Muscle of back (tissue), 11 donors: ENCODE data around the gene NTPCR. TPM values are rescaled to one million over a fixed set of nuclear protein-coding genes. Genes with fewer than 3 reads are reported as not detected.
"Not testable (repeated sequence)": the region's sequence is repeated elsewhere in the genome, so short reads cannot be mapped to it uniquely, and the experiment has no call there.

Experiments used
- DNase-seq, 3 donors: peaks; one replicate each; pipeline versions ENCODE4 v3.0.0 to v3.0.0-alpha.2; 2013
- polyA plus RNA-seq, 10 donors: library from polyadenylated mRNA; unstranded; fragments of 120-200 nt; gene quantifications; one replicate each; pipeline ENCODE4 v1.2.1, GENCODE V29; 2013; ENCODE audit not compliant: insufficient read length in 10 of 10

Gene NTPCR
- polyA plus RNA-seq, 10 donors, result 26.6 to 44.0 (median 39.3) TPM

DNA sequence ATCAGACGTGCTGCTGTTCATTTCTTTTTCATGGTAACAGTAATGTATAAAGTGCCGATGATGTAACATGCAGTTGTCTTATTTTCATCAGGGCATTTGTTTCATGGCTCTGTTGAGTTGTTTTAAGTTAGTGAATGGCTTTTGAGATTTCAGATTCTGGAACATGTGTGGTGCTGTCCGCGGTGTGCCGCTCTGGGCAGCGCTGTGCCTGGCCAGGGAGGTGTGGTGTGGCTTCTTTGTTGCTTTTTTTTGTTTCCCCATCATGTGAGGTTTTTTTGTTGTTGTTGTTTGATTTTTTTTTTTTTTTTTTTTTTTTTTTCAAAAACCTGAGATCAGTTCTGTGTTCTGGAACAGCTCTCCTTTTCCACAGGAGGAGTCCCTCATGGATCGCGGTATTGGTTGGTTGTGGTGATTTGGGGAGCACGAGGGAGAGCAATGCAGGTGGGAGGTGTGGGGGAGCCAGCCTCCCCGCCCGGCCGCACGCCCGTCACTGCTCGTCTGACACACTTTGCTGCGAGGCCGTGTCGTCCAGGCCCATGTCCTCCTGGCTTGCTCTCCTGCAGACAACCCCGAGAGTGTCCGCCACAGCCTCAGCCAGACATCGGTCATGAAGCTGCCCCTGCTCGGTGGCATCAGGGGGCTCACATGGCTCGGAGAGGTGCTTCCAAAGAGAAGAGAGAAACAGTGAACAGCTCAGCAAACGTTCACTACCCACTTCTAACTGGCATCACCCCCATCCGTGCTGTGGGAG lies 33.6 kb downstream of the NTPCR start:
- DNase-seq, result no peak

DNA sequence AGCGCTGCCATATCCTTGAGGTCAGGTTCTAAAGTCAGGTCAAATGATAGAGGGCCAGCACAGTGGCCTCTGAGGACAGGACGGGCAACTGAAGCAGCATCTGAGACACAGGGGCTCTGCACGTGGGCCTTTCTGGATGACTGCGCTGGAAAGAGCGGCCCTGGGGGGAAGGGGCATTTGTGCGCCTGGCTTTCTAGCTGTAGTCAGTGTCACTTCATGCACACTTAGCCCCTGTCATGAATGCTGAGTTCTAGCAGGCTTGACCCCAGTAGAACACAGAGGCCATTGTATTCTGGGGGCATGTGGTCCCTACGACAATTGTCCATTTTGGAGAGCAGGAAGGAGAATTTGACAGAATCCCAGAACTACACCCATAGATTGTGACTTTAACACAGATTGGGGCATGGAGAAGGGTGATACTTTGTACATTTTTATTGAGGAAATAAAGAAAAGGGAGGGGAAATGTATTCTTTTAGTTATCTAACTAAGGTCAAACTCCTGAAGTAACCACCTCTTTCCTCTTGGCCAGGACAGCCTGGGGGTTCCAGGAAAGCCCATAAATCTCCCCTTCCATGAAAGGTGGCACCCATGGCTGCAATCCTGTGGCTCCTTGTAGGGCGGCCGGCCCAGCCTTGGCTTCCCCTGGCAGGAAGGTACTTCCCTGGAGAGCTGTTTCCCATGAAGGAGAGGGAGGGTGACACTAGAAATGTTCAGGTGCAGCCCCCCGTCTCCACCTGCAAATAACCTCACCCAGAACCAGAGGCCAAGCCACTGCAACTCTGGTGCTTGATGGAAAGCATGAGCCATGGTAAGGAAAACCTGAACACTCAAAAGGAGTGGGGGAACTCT lies 34.4 kb downstream of the NTPCR start:
- DNase-seq, result no peak

DNA sequence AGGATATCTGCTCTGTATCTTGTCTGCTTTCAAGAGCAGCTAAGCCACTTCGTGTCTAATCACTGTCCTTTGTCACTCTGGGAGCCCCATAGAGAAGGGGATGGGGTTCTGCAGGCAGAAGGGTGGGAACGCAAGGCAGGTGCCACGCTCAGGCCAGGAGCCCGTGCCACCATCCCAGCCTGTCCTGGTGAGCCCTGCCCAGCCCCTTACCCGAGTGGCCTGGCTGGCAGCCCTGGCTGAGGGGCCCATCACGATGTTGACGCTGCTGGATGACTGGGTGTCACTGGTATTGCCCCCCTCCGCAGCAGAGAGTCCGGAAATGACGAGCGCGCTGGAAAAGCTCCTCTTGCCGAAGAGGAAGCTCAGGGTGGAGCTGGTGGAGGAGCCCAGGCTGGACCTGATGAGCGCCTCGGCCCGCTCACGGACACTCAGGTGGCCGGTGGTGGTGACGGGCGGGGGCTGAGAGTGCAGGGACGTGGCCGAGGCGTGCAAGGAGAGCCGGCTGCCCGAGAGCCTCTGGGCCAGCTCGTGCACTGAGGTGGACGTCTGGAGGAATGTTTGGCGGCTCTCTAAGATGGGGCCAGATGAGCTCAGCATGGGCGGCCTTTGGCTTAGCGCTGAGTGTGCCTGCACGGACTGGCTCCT lies 35.6 kb downstream of the NTPCR start:
- DNase-seq, result no peak

DNA sequence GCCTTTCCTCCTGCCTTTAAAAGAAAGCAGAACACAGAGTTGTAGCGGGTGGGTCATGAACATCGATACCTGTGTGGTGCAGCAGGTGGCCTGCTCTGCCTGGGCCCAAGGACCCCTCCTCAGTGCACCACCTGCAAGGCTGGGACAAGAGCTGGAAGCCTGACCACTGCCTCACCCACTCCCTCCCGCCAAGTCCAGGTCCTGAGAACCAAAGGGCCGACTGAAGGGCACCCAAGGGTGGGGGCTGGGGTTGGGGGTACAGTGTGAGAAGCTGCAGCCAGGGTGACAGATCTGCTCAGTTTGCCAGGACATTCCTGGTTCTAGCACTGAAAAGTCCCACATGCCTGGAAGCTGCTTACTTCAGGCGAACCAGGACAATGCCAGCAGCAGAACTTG lies 36.1 kb downstream of the NTPCR start:
- no peak for DNase-seq

DNA sequence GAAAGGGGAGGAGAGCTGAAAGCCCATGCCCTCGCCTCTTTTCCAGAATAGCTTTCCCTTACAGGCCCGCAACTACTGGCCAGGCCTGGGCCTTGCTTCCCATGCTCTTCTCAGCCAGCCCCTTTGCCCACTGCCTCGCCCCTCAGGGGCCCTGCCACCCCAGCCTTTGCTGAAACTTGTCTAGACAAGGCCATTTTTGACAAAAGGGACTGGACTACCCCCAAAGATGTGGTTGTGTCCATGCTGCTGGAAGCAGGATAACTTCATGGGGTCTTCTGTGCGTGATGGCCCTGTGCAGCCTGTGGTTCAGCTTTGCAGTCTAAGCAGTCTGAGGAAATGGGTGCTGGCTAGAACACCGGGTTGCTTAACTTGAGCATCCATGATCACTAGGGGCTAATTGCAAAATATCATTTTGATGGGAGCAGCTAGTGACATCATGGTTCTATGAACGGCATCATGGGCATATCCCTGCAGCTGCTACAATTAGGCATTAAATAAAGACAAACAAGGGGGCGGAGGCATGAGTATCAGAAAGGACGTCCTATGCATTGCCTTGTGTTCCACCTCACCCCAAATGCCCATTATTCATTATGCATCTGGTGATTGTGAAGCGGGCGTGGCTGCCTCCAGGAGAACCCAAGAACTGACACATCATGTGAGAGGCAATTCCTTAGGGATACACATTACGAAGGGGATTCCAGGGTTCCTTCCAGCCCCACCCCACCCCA lies 36.8 kb downstream of the NTPCR start:
- DNase-seq, result no peak

DNA sequence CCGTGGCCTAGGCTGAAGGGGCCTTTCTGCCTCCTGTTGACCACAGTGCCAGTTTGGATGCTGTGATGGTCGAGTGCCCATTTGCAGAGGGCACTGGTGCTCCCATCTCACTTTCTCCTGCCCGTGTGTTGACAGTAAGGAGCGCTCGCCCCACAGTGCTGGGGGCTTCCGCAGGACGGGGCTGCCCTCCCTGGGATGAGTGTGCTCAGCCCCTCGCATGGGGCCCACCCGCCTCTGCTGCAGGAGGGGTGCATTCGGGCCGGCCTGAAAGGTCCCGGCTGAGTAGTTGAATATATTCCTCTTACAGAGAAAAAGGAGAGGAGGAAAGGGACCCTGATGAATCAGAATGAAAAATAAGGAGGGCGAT lies 37.3 kb downstream of the NTPCR start:
- no peak for DNase-seq

DNA sequence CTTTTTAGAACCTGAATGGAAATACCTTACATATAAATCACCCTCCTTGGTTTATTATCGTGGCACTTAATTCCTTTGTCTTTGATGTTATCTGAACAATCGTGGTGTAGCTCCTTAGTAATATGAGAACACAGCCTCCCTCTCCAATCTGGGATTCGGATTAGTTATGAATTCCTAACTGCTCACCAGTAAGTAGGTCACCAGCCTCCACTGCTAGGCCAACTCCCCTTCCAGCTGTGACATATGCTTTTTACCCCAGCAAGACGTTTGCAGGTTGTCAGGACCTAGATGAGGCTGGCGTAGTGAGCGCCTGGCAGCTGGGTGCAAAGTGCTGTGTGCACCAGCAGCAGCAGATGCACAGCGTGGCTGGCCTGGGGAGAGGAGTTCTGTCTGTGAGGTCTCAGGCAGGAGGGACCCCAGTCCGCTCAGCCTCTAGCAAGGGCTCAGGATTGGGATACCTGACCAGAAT lies 38.2 kb downstream of the NTPCR start:
- peak in 1 of 3 donors; percentile 40 for DNase-seq

DNA sequence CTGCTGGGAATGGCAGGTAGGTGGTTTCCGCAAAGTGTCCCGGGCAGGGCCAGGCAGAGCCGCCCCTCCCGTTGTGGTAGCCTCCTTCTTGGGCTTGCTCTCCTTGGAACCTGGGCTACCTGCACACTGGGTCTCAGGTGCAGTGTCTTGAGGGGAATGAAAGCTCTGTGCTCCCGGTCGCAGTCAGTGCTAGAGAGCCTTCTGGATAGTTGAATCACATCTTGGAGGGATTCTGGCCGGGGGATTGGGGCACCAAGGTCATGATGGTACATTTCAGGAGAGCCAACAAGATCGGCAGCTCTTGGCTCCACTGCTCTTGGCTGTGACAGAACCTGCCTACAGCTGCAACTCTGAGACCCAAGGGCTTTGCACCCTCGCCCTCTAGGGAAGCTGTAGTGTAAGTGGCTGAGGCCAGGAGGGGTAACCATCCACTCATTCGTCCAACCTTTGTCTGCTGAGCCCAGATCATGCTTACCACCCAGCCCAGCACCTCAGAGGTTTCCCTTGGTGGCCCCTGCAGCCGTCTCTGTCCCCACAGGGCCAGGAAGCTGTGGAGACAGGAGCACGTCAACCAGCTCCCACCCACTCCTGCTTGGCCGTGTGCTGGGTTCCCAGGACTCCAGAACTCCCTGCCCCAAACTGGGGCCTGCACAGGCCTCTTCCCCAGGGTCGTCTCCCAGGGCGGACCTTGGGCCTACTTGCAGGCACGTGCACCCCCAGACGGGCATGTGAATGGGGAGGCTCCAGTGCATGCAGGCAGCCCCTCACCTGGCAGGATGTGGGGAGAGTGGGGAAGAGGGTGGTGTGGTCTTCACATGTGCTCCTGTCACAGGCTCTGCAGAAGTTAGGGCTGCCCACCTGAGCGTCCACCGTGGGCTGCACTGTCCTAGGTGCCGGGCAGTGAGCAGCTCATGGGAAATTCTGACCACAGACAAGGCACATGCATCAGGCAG lies 40.0 kb downstream of the NTPCR start:
- no peak for DNase-seq

DNA sequence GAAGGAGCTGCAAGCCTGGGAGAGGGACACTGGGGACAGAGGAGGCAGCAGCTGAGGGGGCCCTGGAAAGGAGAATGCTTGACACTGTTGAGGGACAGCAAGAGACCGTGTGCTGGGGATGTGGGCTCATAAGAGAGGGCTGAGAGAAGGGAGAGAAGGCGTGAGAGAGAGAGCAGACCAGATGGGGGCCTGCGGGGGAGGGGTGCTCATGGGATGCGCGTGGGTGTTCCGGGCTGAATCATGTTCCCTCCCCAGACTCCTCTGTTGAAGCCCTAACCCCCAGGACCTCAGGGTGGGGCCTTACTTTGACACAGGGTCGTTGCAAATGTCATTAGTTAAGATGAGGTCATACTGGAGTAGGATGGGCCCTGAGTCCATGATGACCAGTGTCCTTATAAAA lies 40.8 kb downstream of the NTPCR start:
- DNase-seq, result no peak

DNA sequence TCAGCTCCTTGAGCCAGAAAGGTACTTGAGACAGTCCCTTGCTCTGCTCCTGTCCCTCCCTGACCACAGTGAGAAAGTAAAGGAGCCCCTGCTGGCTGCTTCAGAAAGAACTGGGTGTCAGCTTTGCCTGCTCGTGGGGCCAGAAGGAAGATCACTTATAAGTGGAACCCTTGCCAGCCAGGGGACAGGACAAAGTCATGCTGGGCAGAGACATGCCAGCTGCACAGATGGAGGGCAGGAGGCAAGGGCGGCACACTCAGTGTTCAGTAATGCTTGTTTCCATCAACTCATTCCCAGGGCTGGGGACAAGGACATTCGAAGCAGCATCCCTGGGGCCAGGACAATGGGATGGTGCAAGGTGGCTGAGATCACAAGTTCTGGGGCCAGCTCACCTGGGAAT lies 41.8 kb downstream of the NTPCR start:
- no peak for DNase-seq

DNA sequence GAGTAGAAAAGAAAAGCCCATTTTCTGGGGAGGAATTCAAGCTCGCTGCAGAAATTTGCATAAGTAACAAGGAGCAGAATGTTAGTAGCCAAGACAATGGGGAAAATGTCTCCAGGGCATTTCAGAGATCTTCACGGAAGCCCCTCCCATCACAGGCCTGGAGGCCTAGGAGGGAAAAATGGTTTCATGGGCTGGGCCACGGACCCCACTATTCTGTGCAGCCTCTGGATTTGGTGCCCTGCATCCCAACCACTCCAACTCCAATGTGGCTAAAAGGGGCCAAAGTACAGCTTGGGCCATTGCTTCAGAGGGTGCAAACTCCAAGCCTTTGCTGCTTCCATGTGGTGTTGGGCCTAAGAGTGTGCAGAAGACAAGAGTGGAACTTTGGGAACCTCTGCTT lies 43.1 kb downstream of the NTPCR start:
- no peak for DNase-seq

DNA sequence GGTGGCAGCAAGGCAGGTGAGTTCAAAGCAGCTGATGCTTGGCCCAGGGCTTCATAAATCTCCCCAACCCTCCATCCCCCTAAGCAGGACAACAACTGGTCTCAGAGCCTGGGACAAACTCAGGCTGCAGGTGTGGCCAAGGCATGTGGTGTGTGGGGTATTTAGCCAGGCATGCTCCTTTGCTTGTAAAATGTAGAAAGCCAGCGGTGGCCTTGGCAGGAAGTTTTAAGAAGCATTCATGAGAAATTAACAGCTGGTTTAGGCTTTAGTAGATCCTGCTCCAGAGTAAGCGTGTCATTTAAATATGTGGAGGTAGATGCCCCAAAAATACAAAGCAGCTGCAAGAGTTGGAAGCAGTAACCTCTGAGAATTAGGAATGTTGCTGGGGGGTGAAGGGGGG lies 44.8 kb downstream of the NTPCR start:
- no peak for DNase-seq

DNA sequence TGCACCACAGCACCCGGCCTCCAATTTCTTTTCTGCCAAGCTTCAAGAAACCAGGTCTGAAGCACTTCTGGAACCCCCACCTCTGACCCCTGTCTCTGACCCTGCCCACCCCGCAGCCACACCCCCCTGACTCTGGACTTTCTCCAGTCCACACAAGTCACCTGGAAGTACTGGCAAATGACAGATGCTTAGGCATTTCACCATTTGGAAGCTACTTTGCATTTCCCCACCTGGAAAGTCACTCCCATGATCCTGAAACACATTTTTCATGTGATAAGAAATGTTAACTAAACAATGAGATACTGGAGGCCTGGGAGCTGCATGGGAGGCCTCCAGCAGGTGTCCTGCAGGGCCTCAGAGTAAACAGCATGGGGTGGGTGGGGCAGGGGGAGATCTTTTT lies 45.7 kb downstream of the NTPCR start:
- no peak for DNase-seq

DNA sequence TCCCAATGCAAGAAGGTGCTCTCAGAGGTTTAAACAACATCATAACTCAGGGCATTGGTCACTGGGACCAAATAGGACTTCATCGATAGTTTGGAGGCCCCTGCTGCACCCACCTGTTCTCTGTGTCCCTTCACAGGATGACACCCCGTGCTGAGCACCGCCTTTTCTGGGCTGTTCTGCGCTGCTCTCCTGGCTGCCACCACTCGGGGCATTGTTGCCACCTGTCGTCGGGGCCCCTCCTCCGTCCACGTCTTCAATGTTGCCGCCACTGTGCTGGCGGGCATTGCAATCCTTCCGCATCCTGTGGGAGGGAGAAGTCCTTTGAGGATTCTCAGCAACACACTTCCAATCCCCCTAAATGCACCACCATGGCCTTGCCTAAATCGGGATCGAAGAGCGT lies 47.7 kb downstream of the NTPCR start:
- DNase-seq, result no peak

DNA sequence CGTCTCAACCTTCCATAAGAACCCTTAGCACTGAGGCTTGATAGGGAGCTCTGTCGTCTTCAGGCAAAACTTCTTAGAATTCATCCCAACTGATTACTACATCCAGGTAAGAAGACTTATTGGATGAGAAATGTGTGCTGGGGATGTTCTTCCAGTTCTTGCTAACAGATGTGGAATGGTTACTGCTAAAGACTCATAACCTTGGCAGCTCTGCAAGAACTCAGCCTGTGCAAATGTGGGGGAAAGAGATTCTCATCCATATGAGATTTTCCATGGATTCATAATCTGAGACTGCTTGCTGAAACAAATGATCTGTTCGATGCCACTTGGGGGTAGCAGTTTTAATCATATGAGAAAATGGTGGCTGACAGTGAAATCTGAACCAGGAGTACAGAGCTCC lies 48.2 kb downstream of the NTPCR start:
- DNase-seq, result no peak

DNA sequence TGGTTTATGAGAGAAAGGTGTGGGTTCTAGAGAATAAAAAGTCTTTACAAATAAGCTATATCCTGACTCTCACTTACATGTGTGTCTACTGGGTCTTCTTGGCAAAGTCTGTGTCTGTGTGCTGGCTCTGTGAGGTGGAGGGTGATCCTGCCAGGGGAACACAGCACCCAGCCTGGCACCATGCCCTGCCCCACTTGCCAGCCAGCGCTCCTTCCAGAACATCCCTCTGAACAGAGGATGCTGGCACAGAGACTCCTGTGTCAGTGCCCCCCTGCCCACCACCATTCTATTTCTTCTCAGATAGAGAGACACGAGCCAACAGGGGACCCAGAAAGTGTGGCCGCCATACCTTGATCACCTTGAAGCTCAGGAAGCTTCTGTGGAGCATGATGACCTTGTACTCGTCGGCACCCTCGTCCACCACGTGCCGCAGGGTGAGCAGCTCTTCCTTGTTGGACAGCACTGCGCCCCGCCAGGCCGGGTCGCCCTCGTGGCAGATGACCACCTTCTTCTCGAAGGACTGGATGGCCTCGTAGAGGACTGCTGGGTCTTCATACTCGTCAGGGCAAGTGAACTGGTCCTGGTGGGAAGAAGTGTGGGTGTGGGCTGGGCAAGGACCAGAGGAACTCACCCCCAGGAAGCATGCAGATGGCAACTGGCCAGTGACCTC lies 49.7 kb downstream of the NTPCR start:
- no peak for DNase-seq

DNA sequence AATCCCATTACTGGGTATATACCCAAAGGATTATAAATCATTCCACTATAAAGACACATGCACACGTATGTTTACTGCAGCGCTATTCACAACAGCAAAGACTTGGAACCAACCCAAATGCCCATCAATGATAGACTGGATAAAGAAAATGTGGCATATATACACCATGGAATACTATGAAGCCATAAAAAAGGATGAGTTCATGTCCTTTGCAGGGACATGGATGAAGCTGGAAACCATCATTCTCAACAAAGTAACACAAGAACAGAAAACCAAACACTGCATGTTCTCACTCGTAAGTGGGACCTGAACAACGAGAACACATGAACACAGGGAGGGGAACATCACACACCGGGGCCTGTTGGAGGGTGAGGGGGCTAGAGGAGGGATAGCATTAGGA lies 53.2 kb downstream of the NTPCR start:
- DNase-seq, result not testable (repeated sequence)

DNA sequence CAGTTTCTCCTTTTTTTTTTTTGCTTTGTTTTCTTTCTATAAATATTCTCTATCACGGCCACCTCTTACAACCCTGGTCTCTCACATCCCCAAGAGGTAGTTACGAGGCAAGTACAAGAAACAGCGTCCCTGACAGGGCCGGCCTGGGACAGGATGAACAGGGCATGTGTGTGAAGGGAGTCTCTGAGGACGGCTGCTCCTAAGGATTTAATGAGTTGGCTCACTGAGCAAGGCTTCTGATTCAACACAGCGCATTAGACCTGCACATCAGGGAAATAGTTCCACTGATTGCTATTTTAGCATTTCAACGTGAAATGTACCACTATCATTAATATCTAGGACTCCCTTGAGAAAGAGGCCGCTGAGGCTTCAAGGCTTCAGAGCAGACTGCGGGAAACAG lies 54.0 kb downstream of the NTPCR start:
- DNase-seq, result no peak

DNA sequence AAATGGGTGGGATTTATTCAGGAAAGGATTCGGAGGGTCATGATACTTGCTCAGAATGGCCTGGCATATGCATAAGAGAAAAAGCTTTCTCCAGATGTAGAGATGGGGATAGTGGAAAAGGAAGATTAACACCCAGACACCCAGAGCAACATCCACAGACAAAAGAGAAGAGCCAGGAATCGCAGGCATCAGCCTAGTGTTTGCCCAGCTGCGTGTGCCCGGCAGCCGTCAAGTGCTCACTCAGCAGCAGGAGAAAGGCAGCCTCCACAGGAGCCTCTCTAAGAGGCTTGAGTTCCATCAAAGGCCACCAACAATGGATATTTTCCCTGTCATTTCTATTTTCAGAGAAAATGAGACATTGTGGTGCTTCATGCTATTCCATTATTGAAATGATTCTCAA lies 54.7 kb downstream of the NTPCR start:
- no peak for DNase-seq

DNA sequence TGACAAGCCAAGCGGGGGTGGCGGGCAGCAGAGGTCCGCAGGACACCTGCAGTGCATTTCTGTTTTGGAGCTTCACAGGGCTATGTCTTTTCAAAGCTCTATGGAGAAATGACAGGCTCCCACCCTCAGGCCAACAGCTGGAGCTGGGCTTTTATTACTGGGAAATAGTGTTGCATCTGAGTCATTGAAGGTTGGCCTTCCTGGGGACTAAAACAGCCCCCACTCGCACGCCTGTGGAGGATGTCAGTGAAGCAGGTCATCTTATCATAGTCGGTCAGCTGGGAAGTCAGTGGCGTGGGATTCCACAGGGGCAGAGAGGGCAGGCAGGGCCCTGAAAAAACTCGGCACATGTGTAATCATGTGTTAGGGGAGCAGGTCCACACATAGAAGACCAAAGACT lies 55.3 kb downstream of the NTPCR start:
- no peak for DNase-seq
